ENCODE data around the gene NTF4. TPM values are rescaled to one million over a fixed set of nuclear protein-coding genes. Genes with fewer than 3 reads are reported as not detected.
A peak's percentile ranks its signal among the peaks of the same experiment; 100 is the strongest.
"Not testable (repeated sequence)": the region's sequence is repeated elsewhere in the genome, so short reads cannot be mapped to it uniquely, and the experiment has no call there.

Gene NTF4
- total and polyA plus RNA-seq, 8 donors, result 0.63 to 6.2 (median 0.97) TPM

GRCh38 chr19:49022116-49022515 is 42.5 kb downstream of the NTF4 start:
- H3K4me3 ChIP-seq, result no peak overlapping the region
- H3K27me3 ChIP-seq, result peaks cover 0 to 42% of the 10 kb centered on the region in 2 donors
- DNase-seq (no peak), ATAC-seq (no peak)
- TF ChIP-seq, protein P1, sequence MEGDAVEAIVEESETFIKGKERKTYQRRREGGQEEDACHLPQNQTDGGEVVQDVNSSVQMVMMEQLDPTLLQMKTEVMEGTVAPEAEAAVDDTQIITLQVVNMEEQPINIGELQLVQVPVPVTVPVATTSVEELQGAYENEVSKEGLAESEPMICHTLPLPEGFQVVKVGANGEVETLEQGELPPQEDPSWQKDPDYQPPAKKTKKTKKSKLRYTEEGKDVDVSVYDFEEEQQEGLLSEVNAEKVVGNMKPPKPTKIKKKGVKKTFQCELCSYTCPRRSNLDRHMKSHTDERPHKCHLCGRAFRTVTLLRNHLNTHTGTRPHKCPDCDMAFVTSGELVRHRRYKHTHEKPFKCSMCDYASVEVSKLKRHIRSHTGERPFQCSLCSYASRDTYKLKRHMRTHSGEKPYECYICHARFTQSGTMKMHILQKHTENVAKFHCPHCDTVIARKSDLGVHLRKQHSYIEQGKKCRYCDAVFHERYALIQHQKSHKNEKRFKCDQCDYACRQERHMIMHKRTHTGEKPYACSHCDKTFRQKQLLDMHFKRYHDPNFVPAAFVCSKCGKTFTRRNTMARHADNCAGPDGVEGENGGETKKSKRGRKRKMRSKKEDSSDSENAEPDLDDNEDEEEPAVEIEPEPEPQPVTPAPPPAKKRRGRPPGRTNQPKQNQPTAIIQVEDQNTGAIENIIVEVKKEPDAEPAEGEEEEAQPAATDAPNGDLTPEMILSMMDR (IDR thresholded peaks at IDR 0.05), result no peak
- intact Hi-C loops (cut with DNase I), result no loop called here
- no peak overlapping the region for H3K27ac ChIP-seq
- H3K36me3 ChIP-seq, result no peaks in the 10 kb centered on the region
- H3K4me1 ChIP-seq, result peaks cover 11 to 23% of the 10 kb centered on the region in 2 donors
- H3K9me3 ChIP-seq, result no peaks in the 10 kb centered on the region

DNA sequence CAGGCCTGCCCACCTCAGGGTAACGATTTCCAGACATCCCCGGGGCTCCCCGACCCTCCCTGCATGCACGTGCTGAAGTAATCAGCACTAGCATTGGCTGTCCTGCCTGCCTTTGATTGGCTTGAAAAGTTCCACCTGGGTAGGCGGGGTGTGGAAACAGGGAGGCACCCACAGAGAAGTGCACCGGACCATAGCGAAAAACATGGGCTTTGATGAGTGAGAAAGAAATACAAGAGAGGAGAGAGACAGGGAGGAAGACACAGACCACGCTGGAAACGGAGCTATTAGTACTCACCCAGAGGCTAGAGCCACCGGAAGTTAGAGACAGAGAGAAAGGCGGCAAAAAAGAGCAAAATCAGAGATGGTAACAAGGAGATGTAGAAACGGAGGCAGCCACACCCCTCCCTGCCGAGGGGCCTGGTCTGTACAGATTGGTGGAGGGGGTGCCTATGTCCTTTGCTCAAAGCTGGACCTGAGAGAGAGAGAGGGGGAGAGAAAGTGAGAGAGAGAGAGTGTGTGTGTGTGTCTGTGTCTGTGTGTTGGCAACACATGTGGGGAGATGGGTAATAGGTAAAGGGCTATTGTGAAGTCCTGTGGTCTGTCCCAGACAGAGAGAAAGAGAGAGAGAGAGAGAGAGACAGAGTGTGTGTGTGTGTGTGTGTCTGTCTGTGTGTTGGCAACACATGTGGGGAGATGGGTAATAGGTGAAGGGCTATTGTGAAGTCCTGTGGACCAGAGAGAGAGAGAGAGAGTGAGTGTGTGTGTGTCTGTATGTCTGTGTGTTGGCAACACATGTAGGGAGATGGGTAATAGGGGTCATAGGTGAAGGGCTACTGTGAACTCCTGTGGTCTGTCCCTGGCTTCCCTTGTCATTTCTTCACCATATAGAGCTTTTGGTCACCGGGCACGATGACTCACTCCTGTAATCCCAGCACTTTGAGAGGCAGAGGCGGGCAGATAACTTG is 43.4 kb downstream of the NTF4 start:
- H3K4me1 ChIP-seq, result peaks cover 11 to 23% of the 10 kb centered on the region in 2 donors
- no peaks in the 10 kb centered on the region for H3K9me3 ChIP-seq
- peaks cover 0 to 43% of the 10 kb centered on the region in 2 donors for H3K27me3 ChIP-seq
- TF ChIP-seq, protein P1 (IDR thresholded peaks at IDR 0.05), result no peak
- H3K27ac ChIP-seq, result no peak overlapping the region
- intact Hi-C loops (cut with DNase I), result no loop called here
- peaks cover 0 to 3% of the 10 kb centered on the region in 2 donors for H3K36me3 ChIP-seq
- ATAC-seq, result no peak
- DNase-seq, result no peak
- no peak overlapping the region for H3K4me3 ChIP-seq

GRCh38 chr19:49020342-49020741 is 44.3 kb downstream of the NTF4 start:
- intact Hi-C loops (cut with DNase I), result no loop called here
- DNase-seq, result no peak
- Histone ChIP-seq H3K27ac (no peak overlapping the region), H3K4me3 (no peak overlapping the region), H3K4me1 (peaks cover 11 to 23% of the 10 kb centered on the region in 2 donors), H3K36me3 (peaks cover 0 to 12% of the 10 kb centered on the region in 2 donors), H3K27me3 (peaks cover 0 to 43% of the 10 kb centered on the region in 2 donors), H3K9me3 (no peaks in the 10 kb centered on the region)
- TF ChIP-seq, protein P1 (IDR thresholded peaks at IDR 0.05), result no peak
- ATAC-seq, result no peak

GRCh38 chr19:49019242-49019932 is 45.2 kb downstream of the NTF4 start:
- TF ChIP-seq, protein P1 (IDR thresholded peaks at IDR 0.05), result no peak
- no peaks in the 10 kb centered on the region for H3K9me3 ChIP-seq
- intact Hi-C loops (cut with DNase I), result no loop called here
- DNase-seq, result peak in 2 of 4 donors; percentile 83 to 90
- peak; percentile 88 for ATAC-seq
- H3K36me3 ChIP-seq, result peaks cover 0 to 21% of the 10 kb centered on the region in 2 donors
- H3K27me3 ChIP-seq, result peaks cover 0 to 43% of the 10 kb centered on the region in 2 donors
- peaks cover 11 to 23% of the 10 kb centered on the region in 2 donors for H3K4me1 ChIP-seq
- peak overlapping the region; percentile 28 to 43 for H3K4me3 ChIP-seq
- no peak overlapping the region for H3K27ac ChIP-seq

GRCh38 chr19:49018388-49019241 is 46.0 kb downstream of the NTF4 start:
- Histone ChIP-seq H3K4me3 (peak overlapping the region; percentile 25 to 43), H3K36me3 (peaks cover 0 to 26% of the 10 kb centered on the region in 2 donors), H3K4me1 (peaks cover 11 to 23% of the 10 kb centered on the region in 2 donors), H3K27me3 (peaks cover 0 to 43% of the 10 kb centered on the region in 2 donors)
- intact Hi-C loops (cut with DNase I); DNase-seq; H3K9me3 ChIP-seq; H3K27ac ChIP-seq: not testable (repeated sequence)
- peak; percentile 7 for ATAC-seq
